GM19351 (cell line): ENCODE data around the gene TAPT1.

Source experiments
- ATAC-seq: cut with Tn5 transposase; IDR thresholded peaks from one replicate; pipeline ENCODE4 v1.9.1; 2021; ENCODE audit warnings: mild to moderate bottlenecking, moderate library complexity; ENCODE audit not compliant: unreplicated experiment

TAPT1 gene

DNA sequence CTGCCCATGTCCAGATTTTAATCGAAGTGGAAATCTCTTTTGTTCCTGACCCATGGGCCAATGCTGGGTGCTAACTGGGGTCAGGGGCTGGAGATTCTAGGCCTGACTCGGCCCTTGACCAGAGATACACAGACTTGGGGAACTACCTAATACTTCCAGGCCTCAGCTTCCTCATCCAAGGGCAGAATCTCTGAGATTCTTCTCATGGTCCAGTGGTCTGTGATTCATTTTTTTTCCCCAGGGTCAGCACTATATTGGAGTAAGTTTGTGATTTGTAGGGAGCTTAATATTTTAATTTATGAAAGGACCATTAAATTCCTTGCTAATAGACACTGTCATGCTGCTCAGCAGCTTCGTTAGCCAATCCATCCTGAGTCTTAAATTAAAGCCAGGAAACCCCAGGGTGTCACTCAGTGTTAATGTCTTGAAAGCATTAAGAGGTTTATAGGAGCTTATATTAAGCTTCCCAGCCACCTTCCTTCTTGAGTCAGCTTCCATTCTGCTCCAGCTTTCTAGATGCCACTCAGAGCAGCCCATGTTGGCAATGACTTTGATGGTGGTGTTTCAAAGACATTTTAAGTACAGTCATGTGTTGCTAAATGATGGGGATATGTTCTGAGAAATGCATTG, 115.5 kb downstream of the TAPT1 start:
- no peak for ATAC-seq
